Esophagus muscularis mucosa (tissue), 4 donors: ENCODE data around the gene ZBTB22.

Experiments used
- EP300 ChIP-seq: sonication (generic); formaldehyde crosslinking; IDR thresholded peaks from one replicate; pipeline ENCODE4 v1.6.1; 2017; ENCODE audit warnings: antibody characterized with exemption
- POLR2A ChIP-seq: fragments of 450-650 bp; IDR thresholded peaks from one replicate; pipeline ENCODE4 v1.6.1; 2017; ENCODE audit warnings: antibody characterized with exemption, moderate library complexity, mild to moderate bottlenecking, low read depth
- POLR2AphosphoS5 ChIP-seq, 2 donors: sonication (generic); formaldehyde crosslinking; IDR thresholded peaks; one replicate each; pipeline ENCODE4 v1.6.1; 2017; ENCODE audit warnings: antibody characterized with exemption in 2 of 2
- TF ChIP-seq, protein P1 (sequence below), 3 experiments: fragments of 200-600 bp in 2 of 3; fragments of 450-650 bp in 1 of 3; sonication (generic) in 2 of 3; IDR thresholded peaks; one replicate each; pipeline ENCODE4 v1.5.1; 2017 to 2019; ENCODE audit warnings: antibody characterized with exemption in 3 of 3, mild to moderate bottlenecking in 2 of 3, moderate library complexity in 1 of 3

- TF ChIP-seq, protein P1, sequence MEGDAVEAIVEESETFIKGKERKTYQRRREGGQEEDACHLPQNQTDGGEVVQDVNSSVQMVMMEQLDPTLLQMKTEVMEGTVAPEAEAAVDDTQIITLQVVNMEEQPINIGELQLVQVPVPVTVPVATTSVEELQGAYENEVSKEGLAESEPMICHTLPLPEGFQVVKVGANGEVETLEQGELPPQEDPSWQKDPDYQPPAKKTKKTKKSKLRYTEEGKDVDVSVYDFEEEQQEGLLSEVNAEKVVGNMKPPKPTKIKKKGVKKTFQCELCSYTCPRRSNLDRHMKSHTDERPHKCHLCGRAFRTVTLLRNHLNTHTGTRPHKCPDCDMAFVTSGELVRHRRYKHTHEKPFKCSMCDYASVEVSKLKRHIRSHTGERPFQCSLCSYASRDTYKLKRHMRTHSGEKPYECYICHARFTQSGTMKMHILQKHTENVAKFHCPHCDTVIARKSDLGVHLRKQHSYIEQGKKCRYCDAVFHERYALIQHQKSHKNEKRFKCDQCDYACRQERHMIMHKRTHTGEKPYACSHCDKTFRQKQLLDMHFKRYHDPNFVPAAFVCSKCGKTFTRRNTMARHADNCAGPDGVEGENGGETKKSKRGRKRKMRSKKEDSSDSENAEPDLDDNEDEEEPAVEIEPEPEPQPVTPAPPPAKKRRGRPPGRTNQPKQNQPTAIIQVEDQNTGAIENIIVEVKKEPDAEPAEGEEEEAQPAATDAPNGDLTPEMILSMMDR (IDR thresholded peaks at IDR 0.05) = no peak
- TF ChIP-seq POLR2A = no peak
- no peak for TF ChIP-seq POLR2AphosphoS5 (IDR thresholded peaks at IDR 0.05)
- TF ChIP-seq EP300 = no peak
These were observed 18.7 kb downstream of the ZBTB22 start, which contains the start of gene RGL2 for GRCh38 chr6:33298773-33299236.
